PFSK-1 (cell line): Measurements from ENCODE around the gene POU2AF1.

ENCODE experiments used
- FOXP2 ChIP-seq: optimal IDR thresholded peaks from 2 replicates; pipeline ENCODE3; 2011; ENCODE audit warnings: borderline replicate concordance, control low read depth, inconsistent platforms; ENCODE audit not compliant: insufficient read depth; ENCODE audit errors: extremely low read length, extremely low read depth
- POLR2AphosphoS5 ChIP-seq: IDR thresholded peaks from 2 replicates; pipeline ENCODE4 v1.6.1; 2012; ENCODE audit warnings: low read depth, mild to moderate bottlenecking, control low read depth, low read length, moderate library complexity
- REST ChIP-seq, 2 experiments: IDR thresholded peaks; 2 replicates each; pipeline versions ENCODE4 v1.6.1 to v1.8.0; 2011 to 2012; ENCODE audit warnings: low read depth in 2 of 2, low read length in 2 of 2, control low read depth in 1 of 2, inconsistent platforms in 1 of 2, mild to moderate bottlenecking in 1 of 2, moderate library complexity in 1 of 2; ENCODE audit not compliant: insufficient read depth in 1 of 2
- SIN3A ChIP-seq: IDR thresholded peaks from 2 replicates; pipeline ENCODE4 v1.6.1; 2012; ENCODE audit warnings: mild to moderate bottlenecking, low read length, moderate library complexity, borderline replicate concordance; ENCODE audit not compliant: insufficient read depth
- TAF1 ChIP-seq: IDR thresholded peaks from 2 replicates; pipeline ENCODE4 v1.6.1; 2012; ENCODE audit warnings: low read length, control low read depth, borderline replicate concordance; ENCODE audit not compliant: insufficient read depth

POU2AF1 gene

GRCh38 chr11:111327908-111328624 lies 51.0 kb downstream of the POU2AF1 start:
- TF ChIP-seq REST (IDR thresholded peaks at IDR 0.05; ENCODE audit: insufficient read depth in 1 of 2, low read depth in 2 of 2, low read length in 2 of 2) (no peak), FOXP2 (no peak), TAF1 (no peak), SIN3A (no peak), POLR2AphosphoS5 (no peak)

GRCh38 chr11:111326824-111327223 lies 52.3 kb downstream of the POU2AF1 start:
- TF ChIP-seq SIN3A (no peak), REST (IDR thresholded peaks at IDR 0.05; ENCODE audit: insufficient read depth in 1 of 2, low read depth in 2 of 2, low read length in 2 of 2) (no peak), TAF1 (no peak), POLR2AphosphoS5 (no peak), FOXP2 (no peak)

GRCh38 chr11:111325259-111325658 lies 53.8 kb downstream of the POU2AF1 start:
- TF ChIP-seq POLR2AphosphoS5 (no peak), SIN3A (no peak), FOXP2 (no peak), TAF1 (no peak), REST (IDR thresholded peaks at IDR 0.05; ENCODE audit: insufficient read depth in 1 of 2, low read depth in 2 of 2, low read length in 2 of 2) (no peak)

- no peak for TF ChIP-seq SIN3A
- no peak for TF ChIP-seq FOXP2
- TF ChIP-seq REST (IDR thresholded peaks at IDR 0.05; ENCODE audit: insufficient read depth in 1 of 2, low read depth in 2 of 2, low read length in 2 of 2) = no peak
- no peak for TF ChIP-seq TAF1
These were observed 54.8 kb downstream of the POU2AF1 start for GRCh38 chr11:111324277-111324720.
